H1 (cell line): Measurements from ENCODE around the gene GOLGA2. TPM values are rescaled to one million over a fixed set of nuclear protein-coding genes. Genes with fewer than 3 reads are reported as not detected.

Experiments
- CTCF ChIA-PET: fragments of 300-600 bp; sonication (Branson Sonifier 250); formaldehyde crosslinking; loops from one replicate; lab custom pipeline; 2021; ENCODE audit not compliant: partially characterized antibody; lab: Charles Lee
- POLR2A ChIA-PET: fragments of 300-600 bp; sonication (Branson Sonifier 250); formaldehyde crosslinking; loops from one replicate; lab custom pipeline; 2021; ENCODE audit warnings: inconsistent platforms; ENCODE audit not compliant: partially characterized antibody; lab: Charles Lee
- DNase-seq, 2 experiments: peaks; one replicate each; pipeline versions ENCODE4 v3.0.0 to v3.0.0-alpha.2; 2010 to 2022; ENCODE audit warnings: low spot score in 2 of 2, low read depth in 1 of 2, mixed read lengths in 1 of 2
- FAIRE-seq: peaks from 2 replicates; lab custom pipeline; 2011; peaks lifted over from hg19 to GRCh38; lab: Jason Lieb, UNC
- H2AFZ ChIP-seq: 2 replicates; pipeline ENCODE4 v1.8.1; 2012; ENCODE audit warnings: low read length, inconsistent platforms
- H2AK5ac ChIP-seq: 2 replicates; pipeline ENCODE4 v1.6.1; 2013; ENCODE audit warnings: low read depth, low read length
- H2BK120ac ChIP-seq: replicated peaks from 2 replicates; pipeline ENCODE3; 2013; ENCODE audit warnings: low read depth, low read length, inconsistent platforms
- H2BK12ac ChIP-seq: 2 replicates; pipeline ENCODE4 v1.6.1; 2013; ENCODE audit warnings: low read depth, low read length
- H2BK15ac ChIP-seq: 2 replicates; pipeline ENCODE4 v1.6.1; 2013; ENCODE audit warnings: low read length
- H2BK20ac ChIP-seq: 2 replicates; pipeline ENCODE4 v1.6.1; 2013; ENCODE audit warnings: low read length
- H2BK5ac ChIP-seq: 2 replicates; pipeline ENCODE4 v1.6.1; 2013; ENCODE audit warnings: low read depth, low read length
- H3K14ac ChIP-seq: 2 replicates; pipeline ENCODE4 v1.6.1; 2013; ENCODE audit warnings: inconsistent platforms; ENCODE audit not compliant: insufficient read length
- H3K18ac ChIP-seq: 2 replicates; pipeline ENCODE4 v1.6.1; 2013; ENCODE audit warnings: low read length; ENCODE audit errors: extremely low read depth
- H3K23ac ChIP-seq: 2 replicates; pipeline ENCODE4 v1.6.1; 2013; ENCODE audit warnings: inconsistent platforms; ENCODE audit not compliant: insufficient read length
- H3K23me2 ChIP-seq: 2 replicates; pipeline ENCODE4 v1.6.1; 2013; ENCODE audit warnings: low read depth, low read length
- H3K27ac ChIP-seq: 2 replicates; pipeline ENCODE4 v1.6.1; 2011; ENCODE audit warnings: low read depth, low read length, inconsistent platforms
- H3K27me3 ChIP-seq, 4 experiments: replicated peaks in 1 of 4; 1 replicate in 1 of 4; 2 replicates in 3 of 4; pipeline versions ENCODE4 v1.6.1 to v1.8.1; 2011 to 2013; ENCODE audit warnings: low read length in 3 of 4, mild to moderate bottlenecking in 3 of 4, inconsistent platforms in 2 of 4, mixed read lengths in 2 of 4, moderate library complexity in 1 of 4; ENCODE audit not compliant: control insufficient read depth in 3 of 4, insufficient read depth in 3 of 4; ENCODE audit errors: extremely low read depth in 1 of 4
- H3K36me3 ChIP-seq, 4 experiments: 2 replicates each; pipeline versions ENCODE4 v1.6.1 to v1.8.1; 2011 to 2013; ENCODE audit warnings: mild to moderate bottlenecking in 4 of 4, low read length in 3 of 4, moderate library complexity in 2 of 4, control low read depth in 1 of 4, inconsistent platforms in 1 of 4; ENCODE audit not compliant: insufficient read depth in 4 of 4, control insufficient read depth in 2 of 4
- H3K4ac ChIP-seq: replicated peaks from 2 replicates; pipeline ENCODE3; 2013; ENCODE audit warnings: low read length, low read depth, mixed read lengths, inconsistent platforms; ENCODE audit not compliant: insufficient read length
- H3K4me1 ChIP-seq, 4 experiments: replicated peaks in 1 of 4; 1 replicate in 1 of 4; 2 replicates in 3 of 4; pipeline versions ENCODE4 v1.6.1 to v1.8.1; 2011 to 2013; ENCODE audit warnings: low read length in 3 of 4, inconsistent platforms in 2 of 4, mixed read lengths in 1 of 4; ENCODE audit not compliant: insufficient read depth in 4 of 4, control insufficient read depth in 3 of 4
- H3K4me2 ChIP-seq, 2 experiments: 2 replicates each; pipeline versions ENCODE4 v1.6.1 to v1.8.1; 2011 to 2013; ENCODE audit warnings: low read depth in 2 of 2, low read length in 2 of 2, control low read depth in 1 of 2, inconsistent platforms in 1 of 2, mild to moderate bottlenecking in 1 of 2; ENCODE audit not compliant: insufficient read depth in 1 of 2
- H3K4me3 ChIP-seq, 4 experiments: fragments of 200-600, 300-600 bp in 1 of 4; sonication (generic), shearing (Covaris generic), sonication (Bioruptor Twin) in 1 of 4; 2 replicates each; pipeline versions ENCODE4 v1.5.1 to v1.8.1; 2011 to 2016; ENCODE audit warnings: low read length in 4 of 4, low read depth in 3 of 4, control low read depth in 2 of 4, inconsistent platforms in 2 of 4, mild to moderate bottlenecking in 2 of 4, mixed read lengths in 1 of 4, moderate library complexity in 1 of 4; ENCODE audit not compliant: insufficient read depth in 2 of 4; ENCODE audit errors: extremely low read depth in 1 of 4
- H3K56ac ChIP-seq: replicated peaks from 2 replicates; pipeline ENCODE3; 2013; ENCODE audit warnings: low read depth, mild to moderate bottlenecking, mixed read lengths, low read length, inconsistent platforms; ENCODE audit not compliant: insufficient read length
- H3K79me1 ChIP-seq: 2 replicates; pipeline ENCODE4 v1.6.1; 2013; ENCODE audit warnings: low read depth, low read length, control low read depth
- H3K79me2 ChIP-seq, 2 experiments: 2 replicates each; pipeline versions ENCODE4 v1.6.1 to v1.8.1; 2012 to 2013; ENCODE audit warnings: low read length in 2 of 2, mild to moderate bottlenecking in 2 of 2, inconsistent platforms in 1 of 2; ENCODE audit not compliant: insufficient read depth in 2 of 2, control insufficient read depth in 1 of 2
- H3K9ac ChIP-seq, 4 experiments: replicated peaks in 1 of 4; 1 replicate in 1 of 4; 2 replicates in 3 of 4; pipeline versions ENCODE4 v1.6.1 to v1.8.1; 2011 to 2013; ENCODE audit warnings: low read depth in 3 of 4, low read length in 3 of 4, control low read depth in 2 of 4, mild to moderate bottlenecking in 2 of 4, moderate library complexity in 2 of 4, inconsistent platforms in 1 of 4; ENCODE audit errors: extremely low read depth in 1 of 4
- H3K9me3 ChIP-seq, 2 experiments: 2 replicates each; pipeline versions ENCODE4 v1.6.1 to v1.8.1; 2012 to 2013; ENCODE audit warnings: mild to moderate bottlenecking in 2 of 2, moderate library complexity in 2 of 2, control low read depth in 1 of 2, inconsistent platforms in 1 of 2, low read depth in 1 of 2, low read length in 1 of 2, mixed read lengths in 1 of 2; ENCODE audit not compliant: insufficient read depth in 2 of 2
- H4K20me1 ChIP-seq, 2 experiments: replicated peaks in 1 of 2; 2 replicates each; pipeline versions ENCODE3 to v1.8.1; 2011 to 2013; ENCODE audit warnings: inconsistent platforms in 2 of 2, low read length in 2 of 2, mild to moderate bottlenecking in 1 of 2; ENCODE audit not compliant: insufficient read depth in 2 of 2, control insufficient read depth in 1 of 2
- H4K5ac ChIP-seq: 2 replicates; pipeline ENCODE4 v1.6.1; 2013; ENCODE audit warnings: low read length, low read depth, mixed read lengths, inconsistent platforms; ENCODE audit not compliant: insufficient read length
- H4K8ac ChIP-seq: 2 replicates; pipeline ENCODE4 v1.8.0; 2013; ENCODE audit warnings: mild to moderate bottlenecking, moderate library complexity, low read length, inconsistent platforms; ENCODE audit not compliant: insufficient read depth; ENCODE audit errors: extremely low read depth
- H4K91ac ChIP-seq: replicated peaks from 2 replicates; pipeline ENCODE3; 2013; ENCODE audit warnings: low read length, mixed read lengths, inconsistent platforms; ENCODE audit not compliant: insufficient read length
- BRCA1 ChIP-seq: IDR thresholded peaks from 2 replicates; pipeline ENCODE4 v1.6.1; 2012; ENCODE audit warnings: low read depth, low read length, improper control_type of control experiment
- CBX5 ChIP-seq: fragments of 300-800, 300-1000 bp; sonication (generic); IDR thresholded peaks from 2 replicates; pipeline ENCODE4 v1.7.1; 2016; ENCODE audit warnings: antibody characterized with exemption, low read length, low read depth
- CEBPB ChIP-seq: IDR thresholded peaks from 2 replicates; pipeline ENCODE4 v1.6.1; 2012; ENCODE audit warnings: low read depth, low read length
- CHD2 ChIP-seq: IDR thresholded peaks from 2 replicates; pipeline ENCODE4 v1.6.1; 2012; ENCODE audit warnings: low read length, improper control_type of control experiment
- KDM4A ChIP-seq: IDR thresholded peaks from one replicate; pipeline ENCODE4 v1.7.1; 2012; ENCODE audit warnings: low read depth, mild to moderate bottlenecking, moderate library complexity, low read length, inconsistent platforms; ENCODE audit not compliant: severe bottlenecking
- RXRA ChIP-seq: IDR thresholded peaks from 2 replicates; pipeline ENCODE4 v1.6.1; 2011; ENCODE audit warnings: low read depth, mild to moderate bottlenecking, low read length, moderate library complexity; ENCODE audit not compliant: insufficient read depth
- WGBS, 2 experiments: shearing (Covaris generic) in 1 of 2; methylation state at CpG; one replicate each; pipeline versions ENCODE4 v1.1.6 to v1.1.7; 2013 to 2015; ENCODE audit warnings: low lambda C conversion rate in 2 of 2, mixed read lengths in 2 of 2, inconsistent platforms in 1 of 2, low coverage in 1 of 2, missing lambda C conversion rate in 1 of 2; ENCODE audit not compliant: insufficient replicate concordance in 2 of 2, insufficient coverage in 1 of 2, insufficient read length in 1 of 2; ENCODE audit errors: extremely low coverage in 1 of 2, missing lambda C conversion rate in 1 of 2; 5-methylcytosine and 5-hydroxymethylcytosine counted together
- polyA plus RNA-seq, 7 experiments: library from polyadenylated mRNA; depleted of rRNA in 3 of 7; stranded (reverse) in 5 of 7; unstranded in 2 of 7; fragments of >200 nt in 5 of 7; fragments of 200-250 nt in 2 of 7; gene quantifications; 1 replicate in 5 of 7; 2 replicates in 1 of 7; 4 replicates in 1 of 7; pipeline versions ENCODE4 v1.2.1 to v1.2.3, GENCODE V29; 2011 to 2013; ENCODE audit warnings: missing spikeins in 2 of 7, mixed read lengths in 2 of 7
- total RNA-seq: library from RNA; stranded (reverse); fragmentation: NEBNext Ultra II Directional; extraction: Animal tissue kit (Norgen Biotek cat#: 25700); gene quantifications from 2 replicates; pipeline ENCODE4 v1.2.1, GENCODE V29; 2021
- TF ChIP-seq, protein P1 (sequence below): IDR thresholded peaks from 2 replicates; pipeline ENCODE4 v1.6.1; 2011; ENCODE audit warnings: low read depth, mild to moderate bottlenecking, low read length; ENCODE audit not compliant: insufficient read depth

Gene GOLGA2
- total and polyA plus RNA-seq, 2 of the 8 experiments (the other 6 are each of a cell fraction or from before 2014, with no cell fraction given), result 13.1 to 43.6 TPM

DNA sequence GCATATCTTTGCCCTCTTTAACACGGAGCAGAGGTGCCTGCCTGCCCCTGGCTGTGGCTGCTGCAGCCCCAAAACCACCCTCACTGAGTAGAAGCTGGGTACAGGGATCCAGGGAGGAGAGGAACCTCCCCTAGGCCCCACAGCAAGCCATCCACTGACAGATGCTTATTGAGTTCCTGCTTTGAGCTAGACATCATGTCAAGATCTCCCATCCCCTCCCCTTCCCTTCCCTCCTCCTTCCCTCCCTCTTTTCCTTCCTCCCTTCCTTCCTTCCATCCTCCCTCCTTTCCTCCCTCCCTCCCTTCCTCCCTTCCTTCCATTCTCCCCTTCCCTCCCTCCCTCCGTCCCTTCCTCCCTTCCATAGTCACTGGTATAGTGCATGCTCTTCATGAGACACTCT, 29.3 kb downstream of the GOLGA2 start:
- Histone ChIP-seq H3K23ac (no peak overlapping the region), H3K4me3 (no peak overlapping the region), H4K91ac (no peak overlapping the region), H3K27me3 (no peaks in the 10 kb centered on the region; a peak in 1 of 7 replicates), H2BK120ac (no peak overlapping the region), H3K4me1 (peaks cover 5 to 22% (median 11%) of the 10 kb centered on the region in 4 experiments), H4K8ac (no peak overlapping the region), H2BK20ac (no peak overlapping the region), H3K14ac (no peak overlapping the region), H3K56ac (no peak overlapping the region), H4K20me1 (peaks cover 4 to 11% of the 10 kb centered on the region in 2 experiments), H2BK12ac (no peak overlapping the region), H3K9me3 (no peaks in the 10 kb centered on the region), H3K18ac (no peak overlapping the region), H2BK5ac (no peak overlapping the region), H3K79me1 (no peaks in the 10 kb centered on the region), H2AK5ac (no peak overlapping the region), H3K23me2 (peaks cover 18% of the 10 kb centered on the region), H2AFZ (no peak overlapping the region), H3K9ac (no peak overlapping the region), H3K79me2 (no peaks in the 10 kb centered on the region), H2BK15ac (no peak overlapping the region), H3K4me2 (no peak overlapping the region), H4K5ac (no peak overlapping the region), H3K36me3 (no peaks in the 10 kb centered on the region), H3K27ac (no peak overlapping the region), H3K4ac (no peak overlapping the region)
- WGBS, 2 experiments, result 71% methylated on average over 2 of the region's 2 CpGs; no CpG with 5 or more reads in 1 of the 2 experiments
- TF ChIP-seq KDM4A (no peak), CBX5 (no peak), CHD2 (no peak), BRCA1 (no peak), RXRA (no peak), CEBPB (no peak)
- TF ChIP-seq, protein P1, sequence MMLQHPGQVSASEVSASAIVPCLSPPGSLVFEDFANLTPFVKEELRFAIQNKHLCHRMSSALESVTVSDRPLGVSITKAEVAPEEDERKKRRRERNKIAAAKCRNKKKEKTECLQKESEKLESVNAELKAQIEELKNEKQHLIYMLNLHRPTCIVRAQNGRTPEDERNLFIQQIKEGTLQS, result no peak
- POLR2A ChIA-PET, result interaction anchor here (0.9 to 2.1 kb wide), 6 partner anchors 9 to 87 kb away, joined by 3 to 10 read pairs (median 4); partner anchors contain the start of gene BBLN
- DNase-seq (no peak), FAIRE-seq (no peak)
- CTCF ChIA-PET, result interaction anchor here (0.9 to 4.1 kb wide), 3 partner anchors 9 to 27 kb away, joined by 3 to 22 read pairs (median 3); no protein-coding TSS in a partner anchor
